Measurements from ENCODE around the gene TOGARAM1.

TOGARAM1 gene

GRCh38 chr14:44961554-44962333 is at the start of gene TOGARAM1, which contains the start of gene KLHL28:
Gene TOGARAM1 (plus strand): TSS chr14:44962190. CDS start chr14:44962422, 232 bp downstream.
Gene KLHL28 (minus strand): TSS chr14:44961947. CDS start chr14:44945928, 16,019 bp downstream.
- DNase-seq = peak; percentile 99

GRCh38 chr14:44914849-44915248 is 47.1 kb upstream of the TOGARAM1 start:
- no peak for DNase-seq

GRCh38 chr14:44928793-44929192 is 33.2 kb upstream of the TOGARAM1 start:
- DNase-seq = no peak

GRCh38 chr14:44935155-44935554 is 26.8 kb upstream of the TOGARAM1 start:
- no peak for DNase-seq

GRCh38 chr14:44937547-44937946 is 24.4 kb upstream of the TOGARAM1 start:
- DNase-seq = no peak

GRCh38 chr14:44940211-44940610 is 21.8 kb upstream of the TOGARAM1 start:
- DNase-seq = no peak

- no peak for DNase-seq
Measured at GRCh38 chr14:44940944-44941343, 21.0 kb upstream of the TOGARAM1 start.

DNA sequence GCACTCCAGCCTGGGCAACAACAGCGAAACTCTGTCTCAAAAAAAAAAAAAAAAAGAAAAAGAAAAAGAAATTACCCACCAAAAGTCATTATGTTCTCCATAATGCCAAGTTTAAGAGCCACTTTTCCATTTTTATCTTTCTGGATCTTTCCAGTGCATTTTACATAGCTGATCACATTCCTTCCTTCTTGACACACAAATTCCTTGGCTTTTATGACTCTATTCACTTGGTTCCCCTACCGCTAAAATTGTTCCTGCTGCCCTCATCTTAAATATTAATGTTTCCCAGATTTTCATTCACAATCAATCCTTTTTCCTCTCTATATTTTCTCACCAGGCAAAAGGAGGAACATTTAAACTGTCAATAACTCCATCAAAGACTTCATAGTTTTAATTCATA is 20.4 kb upstream of the TOGARAM1 start:
- DNase-seq = no peak

DNA sequence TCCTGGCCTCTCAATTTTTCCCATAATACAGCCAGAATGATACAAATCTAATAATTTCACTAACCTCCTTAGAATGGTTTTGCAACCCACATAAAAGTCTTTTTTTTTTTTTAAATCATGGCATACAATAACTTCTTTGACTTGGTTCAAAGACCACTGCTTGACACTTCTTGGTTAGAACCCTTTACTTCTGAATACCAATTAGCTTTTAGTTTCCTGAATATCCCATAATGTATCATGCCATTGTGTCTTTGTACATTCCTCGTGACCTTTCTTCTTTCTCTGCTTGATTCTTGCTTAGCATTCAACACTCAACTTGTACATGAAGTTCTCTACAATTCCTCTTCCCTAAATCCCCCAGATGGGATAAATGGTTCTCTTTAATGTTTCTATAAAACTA is 19.6 kb upstream of the TOGARAM1 start:
- no peak for DNase-seq

- DNase-seq = no peak
Measured at GRCh38 chr14:44944107-44944506, 17.9 kb upstream of the TOGARAM1 start.

- no peak for DNase-seq
Measured at GRCh38 chr14:44945264-44945663, 16.7 kb upstream of the TOGARAM1 start.

DNA sequence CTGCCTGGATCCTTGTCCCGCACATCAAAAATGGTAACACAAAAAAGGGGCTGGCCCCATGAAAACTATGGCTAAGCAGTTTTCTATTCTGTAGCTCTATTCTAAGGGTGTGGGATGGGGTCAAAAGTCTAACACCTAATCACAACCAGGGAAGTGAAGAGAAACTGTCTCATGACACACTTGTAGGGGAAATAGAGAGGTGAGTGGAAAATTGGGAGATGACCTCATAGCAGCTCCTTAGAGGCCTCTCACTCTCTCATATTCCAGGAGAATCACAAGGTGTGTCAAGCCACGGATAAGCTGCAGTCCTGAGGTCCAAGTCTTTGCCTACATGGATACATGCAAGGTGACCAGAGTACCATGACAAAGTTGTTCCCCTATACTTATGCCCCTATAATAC is 10.9 kb upstream of the TOGARAM1 start:
- DNase-seq = no peak

GRCh38 chr14:44952391-44953110 is 9.4 kb upstream of the TOGARAM1 start:
- no peak for DNase-seq

- DNase-seq = no peak
Measured at GRCh38 chr14:44954750-44955149, 7.2 kb upstream of the TOGARAM1 start.

- no peak for DNase-seq
Measured at GRCh38 chr14:44955528-44955927, 6.5 kb upstream of the TOGARAM1 start.

DNA sequence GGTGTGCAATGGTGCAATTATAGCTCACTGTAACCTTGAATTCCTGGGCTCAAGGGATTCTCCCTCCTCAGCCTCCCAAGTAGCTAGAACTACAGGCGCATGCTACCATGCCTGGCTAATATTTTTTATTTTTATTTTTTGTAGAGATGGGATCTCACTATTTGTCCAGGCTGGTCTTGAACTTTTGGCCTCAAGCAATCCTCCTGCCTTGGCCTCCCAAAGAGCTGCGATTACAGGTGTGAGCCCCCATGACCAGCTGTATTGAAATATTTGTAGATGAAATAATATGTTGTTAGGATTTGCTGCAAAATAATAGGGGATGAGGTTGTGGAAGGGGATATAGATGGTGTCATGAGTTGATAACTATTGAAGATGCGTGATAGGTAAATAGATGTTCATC is 5.1 kb upstream of the TOGARAM1 start:
- DNase-seq = no peak

GRCh38 chr14:44959538-44959937 is 2.5 kb upstream of the TOGARAM1 start:
- no peak for DNase-seq

GRCh38 chr14:44960146-44960545 is 1.8 kb upstream of the TOGARAM1 start:
- DNase-seq = no peak

GRCh38 chr14:44960646-44961045 is 1.3 kb upstream of the TOGARAM1 start:
- DNase-seq = no peak

- peak; percentile 47 for DNase-seq
Measured at GRCh38 chr14:44961151-44961553, 838 bp upstream of the TOGARAM1 start.

DNA sequence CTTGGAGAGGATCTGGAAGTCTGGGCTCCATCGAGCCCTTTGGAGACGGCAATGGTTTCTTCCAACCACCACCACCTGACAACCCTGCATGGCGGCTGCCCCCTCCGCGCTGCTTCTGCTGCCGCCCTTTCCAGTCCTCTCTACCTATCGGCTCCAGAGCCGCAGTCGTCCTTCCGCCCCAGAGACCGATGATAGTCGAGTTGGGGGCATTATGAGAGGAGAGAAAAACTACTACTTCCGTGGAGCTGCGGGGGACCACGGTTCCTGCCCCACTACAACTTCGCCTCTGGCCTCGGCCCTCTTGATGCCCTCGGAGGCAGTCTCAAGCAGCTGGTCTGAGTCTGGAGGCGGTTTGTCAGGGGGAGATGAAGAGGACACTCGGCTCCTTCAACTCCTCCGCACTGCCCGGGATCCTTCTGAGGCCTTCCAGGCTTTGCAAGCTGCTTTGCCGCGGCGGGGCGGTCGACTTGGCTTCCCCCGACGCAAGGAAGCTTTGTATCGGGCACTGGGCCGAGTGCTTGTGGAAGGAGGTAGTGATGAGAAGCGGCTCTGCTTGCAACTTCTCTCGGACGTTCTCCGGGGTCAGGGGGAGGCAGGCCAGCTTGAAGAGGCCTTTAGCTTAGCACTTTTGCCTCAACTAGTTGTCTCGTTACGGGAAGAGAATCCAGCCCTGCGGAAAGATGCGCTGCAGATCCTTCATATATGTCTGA is 499 bp downstream of the TOGARAM1 start:
- no peak for DNase-seq

GRCh38 chr14:44963044-44963528 is 1.1 kb downstream of the TOGARAM1 start:
- no peak for DNase-seq

DNA sequence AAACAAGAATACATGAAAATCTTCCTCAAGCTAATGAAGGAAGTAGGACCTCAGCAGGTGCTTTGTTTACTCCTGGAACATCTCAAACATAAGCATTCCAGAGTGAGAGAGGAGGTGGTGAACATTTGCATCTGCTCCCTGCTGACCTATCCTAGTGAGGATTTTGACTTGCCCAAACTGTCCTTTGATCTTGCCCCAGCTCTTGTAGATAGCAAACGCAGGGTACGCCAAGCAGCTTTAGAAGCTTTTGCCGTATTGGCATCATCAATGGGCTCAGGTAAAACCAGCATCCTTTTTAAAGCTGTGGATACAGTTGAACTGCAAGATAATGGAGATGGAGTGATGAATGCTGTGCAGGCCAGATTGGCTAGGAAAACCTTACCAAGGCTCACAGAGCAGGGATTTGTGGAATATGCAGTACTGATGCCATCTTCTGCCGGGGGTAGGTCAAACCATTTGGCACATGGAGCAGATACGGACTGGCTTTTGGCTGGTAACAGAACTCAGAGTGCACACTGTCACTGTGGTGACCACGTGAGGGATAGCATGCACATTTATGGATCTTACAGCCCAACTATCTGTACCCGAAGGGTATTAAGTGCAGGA is 1.9 kb downstream of the TOGARAM1 start:
- no peak for DNase-seq
